Liver (tissue), 3 donors: Measurements from ENCODE around the gene ADAMTS6.

Experiments used
- CTCF ChIP-seq: fragments of 150-350 bp; IDR thresholded peaks from 2 replicates; pipeline ENCODE4 v1.5.1; 2017; ENCODE audit warnings: improper control_type of control experiment, low read depth, low read length; ENCODE audit not compliant: missing input control
- FOXA2 ChIP-seq: IDR thresholded peaks from 2 replicates; pipeline ENCODE4 v1.6.1; 2016; ENCODE audit warnings: antibody characterized with exemption
- MAX ChIP-seq: IDR thresholded peaks from 2 replicates; pipeline ENCODE4 v1.6.1; 2016; ENCODE audit warnings: antibody characterized with exemption
- RAD21 ChIP-seq, 2 donors: IDR thresholded peaks; 2 replicates each; pipeline ENCODE4 v1.6.1; 2016; ENCODE audit warnings: antibody characterized with exemption in 2 of 2, mild to moderate bottlenecking in 2 of 2
- REST ChIP-seq: IDR thresholded peaks from 2 replicates; pipeline ENCODE4 v1.6.1; 2016; ENCODE audit warnings: antibody characterized with exemption, mild to moderate bottlenecking
- YY1 ChIP-seq: IDR thresholded peaks from 2 replicates; pipeline ENCODE4 v1.6.1; 2016; ENCODE audit warnings: antibody characterized with exemption, mild to moderate bottlenecking
- donor health status: healthy.
- donor health status: healthy.

- TF ChIP-seq CTCF (no peak), RAD21 (IDR thresholded peaks at IDR 0.05) (no peak), YY1 (no peak), REST (no peak), MAX (no peak), FOXA2 (no peak)
Observed at GRCh38 chr5:65252977-65253376, 228.7 kb downstream of the ADAMTS6 start.
